Measurements from ENCODE around the gene SMARCD1. TPM values are rescaled to one million over a fixed set of nuclear protein-coding genes. Genes with fewer than 3 reads are reported as not detected.

SMARCD1 gene
- total RNA-seq, 4 donors from 2014 or later: 44.7 to 61.6 (median 46.5) TPM

- no peak for TF ChIP-seq CTCF (IDR thresholded peaks at IDR 0.05; ENCODE audit: low read depth)
Measured at GRCh38 chr12:50149311-50149710, 64.2 kb downstream of the SMARCD1 start.

Other genes starting within 250 kb of the SMARCD1 start
- gene BCDIN3D, start 242.2 kb upstream of the SMARCD1 start, total RNA-seq: 1 to 10 TPM; 1.9 to 3.4 (median 2.7) TPM
- 1 to 10 TPM in 1 of 4 donors, not detected in 3; 1.2 TPM for gene FAIM2, start 181.4 kb upstream of the SMARCD1 start, total RNA-seq
- not detected for gene AQP2, start 134.6 kb upstream of the SMARCD1 start, total RNA-seq
- gene AQP5, start 123.5 kb upstream of the SMARCD1 start, total RNA-seq: not detected
- gene AQP6, start 112.4 kb upstream of the SMARCD1 start, total RNA-seq: 1 to 10 TPM in 1 of 4 donors, not detected in 3; 1.9 TPM
- 10 to 100 TPM in 3 of 4 donors, 1 to 10 TPM in 1; 5.5 to 18.5 (median 15.0) TPM for gene RACGAP1, start 59.8 kb upstream of the SMARCD1 start, total RNA-seq
- gene ASIC1, start 27.7 kb upstream of the SMARCD1 start, total RNA-seq: 1 to 10 TPM in 2 of 4 donors, under 1 TPM in 2; 0.38 to 3.1 (median 1.0) TPM
- 1,000 to 10,000 TPM; 1,589 to 4,641 (median 3,196) TPM for gene GPD1, start 18.7 kb downstream of the SMARCD1 start, total RNA-seq
- gene COX14, start 26.9 kb downstream of the SMARCD1 start, total RNA-seq: 100 to 1,000 TPM; 106 to 258 (median 118) TPM
- 10 to 100 TPM; 20.9 to 33.7 (median 27.0) TPM for gene CERS5, start 82.0 kb downstream of the SMARCD1 start, total RNA-seq
- 100 to 1,000 TPM; 194 to 256 (median 228) TPM for gene LIMA1, start 198.2 kb downstream of the SMARCD1 start, total RNA-seq

Measured in subcutaneous adipose tissue (tissue), 4 donors.